C4-2B (cell line): ENCODE results near the gene CREB3L1.

Source experiments
- CTCF ChIP-seq: fragments of 450-650 bp; conservative IDR thresholded peaks from 2 replicates; pipeline ENCODE4 v1.5.1; 2017; ENCODE audit warnings: mild to moderate bottlenecking
- ZFX ChIP-seq: fragments of 450-650 bp; IDR thresholded peaks from 2 replicates; pipeline ENCODE4 v1.6.1; 2017

GRCh38 chr11:46277622-46278386 is at the start of gene CREB3L1:
- TF ChIP-seq CTCF (no peak), ZFX (no peak)
